Uterus (tissue), 4 donors: ENCODE data around the gene BCR. TPM values are rescaled to one million over a fixed set of nuclear protein-coding genes. Genes with fewer than 3 reads are reported as not detected.

Experiments
- DNase-seq, 2 donors: peaks; one replicate each; pipeline ENCODE4 v3.0.0-alpha.2; 2019 to 2020
- H3K27ac ChIP-seq, 2 donors: fragments of 200-600 bp; sonication (generic); 1 replicate in 1 of 2; 2 replicates in 1 of 2; pipeline ENCODE4 v1.5.1; 2016 to 2018
- H3K27me3 ChIP-seq, 2 donors: fragments of 200-600 bp; sonication (generic); one replicate each; pipeline ENCODE4 v1.5.1; 2018 to 2019; ENCODE audit warnings: control low read depth in 1 of 2
- H3K36me3 ChIP-seq, 2 donors: fragments of 200-600 bp; sonication (generic); one replicate each; pipeline ENCODE4 v1.5.1; 2019; ENCODE audit warnings: control low read depth in 1 of 2
- H3K4me1 ChIP-seq, 2 donors: fragments of 200-600 bp; sonication (generic); one replicate each; pipeline ENCODE4 v1.5.1; 2018 to 2019; ENCODE audit warnings: control low read depth in 1 of 2
- H3K4me3 ChIP-seq, 2 donors: fragments of 200-600 bp; sonication (generic); 1 replicate in 1 of 2; 2 replicates in 1 of 2; pipeline ENCODE4 v1.5.1; 2018 to 2019; ENCODE audit warnings: mild to moderate bottlenecking in 1 of 2
- H3K9me3 ChIP-seq, 2 donors: fragments of 200-600 bp; sonication (generic); one replicate each; pipeline ENCODE4 v1.5.1; 2019; ENCODE audit warnings: control low read depth in 1 of 2
- POLR2A ChIP-seq, 2 donors: fragments of 450-650 bp; IDR thresholded peaks; one replicate each; pipeline ENCODE4 v1.6.1; 2016; ENCODE audit warnings: antibody characterized with exemption in 2 of 2, mild to moderate bottlenecking in 1 of 2, moderate library complexity in 1 of 2
- intact Hi-C: fragments of 100-400 bp; cut with DNase I; formaldehyde crosslinking; loops from one replicate; pipeline ENCODE4 v1.15.1; 2023; ENCODE audit warnings: low total_unique reads
- total RNA-seq, 4 donors: library from RNA; depleted of rRNA in 3 of 4; stranded (reverse); fragments of >200 nt in 3 of 4; gene quantifications; one replicate each; pipeline versions ENCODE4 v1.1.0 to v1.2.4, GENCODE V29; 2014 to 2023
- TF ChIP-seq, protein P1 (sequence below), 4 experiments: fragments of 200-600 bp in 2 of 4; fragments of 450-650 bp in 2 of 4; sonication (generic) in 2 of 4; IDR thresholded peaks; one replicate each; pipeline ENCODE4 v1.5.1; 2016 to 2019; ENCODE audit warnings: antibody characterized with exemption in 4 of 4, mild to moderate bottlenecking in 2 of 4, moderate library complexity in 1 of 4
- donor health status: DM: yes; HTN: yes; CAD: no.

BCR gene
- total RNA-seq, 4 donors from 2014 or later: 10.6 to 93.3 (median 28.3) TPM

DNA sequence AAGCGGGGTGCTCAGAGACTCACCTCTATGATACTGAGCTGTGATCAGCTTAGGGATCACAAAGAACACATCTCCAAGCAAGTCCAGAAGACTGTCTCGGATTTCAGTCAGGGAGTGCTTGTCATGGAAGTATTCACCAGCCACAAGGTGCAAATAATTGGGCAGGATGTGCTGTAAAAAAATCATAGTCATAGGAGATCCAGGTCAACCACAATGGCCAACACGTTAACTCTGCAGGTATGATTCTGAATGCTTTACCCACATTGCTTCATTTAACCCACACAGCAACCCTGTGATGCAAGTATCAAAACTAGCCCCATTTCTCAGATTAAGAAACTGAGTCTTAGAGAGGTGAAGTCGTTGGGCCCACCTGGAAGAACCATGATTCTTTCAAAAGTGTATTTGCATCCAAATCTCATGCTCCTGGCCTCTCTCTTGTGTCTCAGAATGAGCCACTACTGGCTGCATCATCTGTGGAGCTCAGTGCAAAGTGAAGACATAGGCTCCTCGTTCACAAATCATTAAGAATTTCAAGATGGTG is 179.3 kb downstream of the BCR start:
- TF ChIP-seq POLR2A (IDR thresholded peaks at IDR 0.05): no peak
- TF ChIP-seq, protein P1, sequence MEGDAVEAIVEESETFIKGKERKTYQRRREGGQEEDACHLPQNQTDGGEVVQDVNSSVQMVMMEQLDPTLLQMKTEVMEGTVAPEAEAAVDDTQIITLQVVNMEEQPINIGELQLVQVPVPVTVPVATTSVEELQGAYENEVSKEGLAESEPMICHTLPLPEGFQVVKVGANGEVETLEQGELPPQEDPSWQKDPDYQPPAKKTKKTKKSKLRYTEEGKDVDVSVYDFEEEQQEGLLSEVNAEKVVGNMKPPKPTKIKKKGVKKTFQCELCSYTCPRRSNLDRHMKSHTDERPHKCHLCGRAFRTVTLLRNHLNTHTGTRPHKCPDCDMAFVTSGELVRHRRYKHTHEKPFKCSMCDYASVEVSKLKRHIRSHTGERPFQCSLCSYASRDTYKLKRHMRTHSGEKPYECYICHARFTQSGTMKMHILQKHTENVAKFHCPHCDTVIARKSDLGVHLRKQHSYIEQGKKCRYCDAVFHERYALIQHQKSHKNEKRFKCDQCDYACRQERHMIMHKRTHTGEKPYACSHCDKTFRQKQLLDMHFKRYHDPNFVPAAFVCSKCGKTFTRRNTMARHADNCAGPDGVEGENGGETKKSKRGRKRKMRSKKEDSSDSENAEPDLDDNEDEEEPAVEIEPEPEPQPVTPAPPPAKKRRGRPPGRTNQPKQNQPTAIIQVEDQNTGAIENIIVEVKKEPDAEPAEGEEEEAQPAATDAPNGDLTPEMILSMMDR (IDR thresholded peaks at IDR 0.05): no peak
- Histone ChIP-seq H3K4me1 (no peaks in the 10 kb centered on the region), H3K4me3 (no peak overlapping the region), H3K9me3 (no peaks in the 10 kb centered on the region), H3K36me3 (no peaks in the 10 kb centered on the region), H3K27ac (no peak overlapping the region), H3K27me3 (no peaks in the 10 kb centered on the region)
- DNase-seq: no peak
- intact Hi-C loops: no loop called here

DNA sequence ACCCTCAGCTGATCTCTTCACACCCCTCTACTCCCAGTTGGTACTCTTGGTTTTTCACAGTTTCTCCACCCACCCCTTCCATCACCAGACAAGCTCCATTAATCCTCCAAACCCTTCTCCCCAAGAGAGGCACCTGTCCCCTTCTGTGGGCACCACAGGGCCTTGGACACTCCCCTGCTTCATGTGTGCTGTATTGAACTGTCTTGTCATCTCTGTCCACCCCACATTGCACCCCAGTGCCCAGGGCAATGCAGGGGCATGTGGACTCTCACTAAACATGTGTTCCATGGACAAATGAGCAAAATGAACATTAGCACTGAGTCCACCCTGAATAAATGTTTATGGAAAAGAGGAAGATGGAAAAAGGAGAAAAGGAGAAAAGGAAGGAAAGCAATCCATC is 181.4 kb downstream of the BCR start:
- intact Hi-C loops: no loop called here
- no peak for DNase-seq
- Histone ChIP-seq H3K36me3 (no peaks in the 10 kb centered on the region), H3K9me3 (no peaks in the 10 kb centered on the region), H3K4me1 (no peaks in the 10 kb centered on the region), H3K4me3 (no peak overlapping the region), H3K27ac (no peak overlapping the region), H3K27me3 (no peaks in the 10 kb centered on the region)
- TF ChIP-seq, protein P1 (IDR thresholded peaks at IDR 0.05): no peak

DNA sequence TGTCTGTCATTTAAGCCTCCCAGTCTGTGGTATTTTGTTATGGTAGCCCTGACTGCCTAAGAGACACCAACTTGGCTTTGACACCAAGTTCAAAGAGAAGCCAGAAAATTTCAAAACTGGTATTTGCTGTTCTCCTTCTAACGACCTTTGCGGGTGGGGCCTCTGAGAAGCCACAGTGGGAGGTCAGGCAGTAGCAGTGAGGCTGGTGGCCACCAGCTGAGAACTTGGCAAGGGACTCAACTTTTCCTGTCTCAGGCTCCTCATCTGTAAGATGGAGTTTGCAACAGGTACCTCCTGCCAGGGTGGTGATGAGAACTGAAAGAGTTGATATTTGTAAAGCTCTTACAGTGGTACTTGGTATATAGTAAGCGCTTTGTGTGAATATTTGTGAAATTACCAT is 183.4 kb downstream of the BCR start:
- no peak for DNase-seq
- no peaks in the 10 kb centered on the region for H3K36me3 ChIP-seq
- no peak overlapping the region for H3K4me3 ChIP-seq
- TF ChIP-seq, protein P1 (IDR thresholded peaks at IDR 0.05): no peak
- no peak for TF ChIP-seq POLR2A (IDR thresholded peaks at IDR 0.05)
- no peak overlapping the region for H3K27ac ChIP-seq
- no peaks in the 10 kb centered on the region for H3K27me3 ChIP-seq
- intact Hi-C loops: no loop called here
- no peaks in the 10 kb centered on the region for H3K9me3 ChIP-seq
- no peaks in the 10 kb centered on the region for H3K4me1 ChIP-seq

DNA sequence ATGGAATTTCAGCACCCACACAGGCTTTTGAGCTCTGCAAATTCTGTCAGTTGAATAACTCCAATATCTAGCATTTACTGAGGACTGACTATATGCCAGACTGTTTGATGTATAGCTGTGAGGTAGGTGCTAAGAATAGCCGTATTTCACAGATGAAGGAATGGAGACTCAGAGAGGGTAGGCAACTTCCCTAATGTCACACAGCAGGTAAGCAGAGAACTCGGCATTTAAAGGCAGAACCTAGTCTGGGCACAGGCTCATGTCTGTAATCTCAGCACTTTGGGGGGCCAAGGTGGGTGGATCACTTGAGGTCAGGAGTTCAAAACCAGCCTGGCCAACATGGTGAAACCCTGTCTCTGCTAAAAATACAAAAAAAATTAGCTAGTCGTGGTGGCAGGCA is 184.1 kb downstream of the BCR start:
- TF ChIP-seq, protein P1 (IDR thresholded peaks at IDR 0.05): no peak
- no peak for TF ChIP-seq POLR2A (IDR thresholded peaks at IDR 0.05)
- Histone ChIP-seq H3K4me1 (no peaks in the 10 kb centered on the region), H3K9me3 (no peaks in the 10 kb centered on the region), H3K27me3 (no peaks in the 10 kb centered on the region), H3K4me3 (no peak overlapping the region), H3K36me3 (no peaks in the 10 kb centered on the region), H3K27ac (no peak overlapping the region)
- no peak for DNase-seq
- intact Hi-C loops: no loop called here

DNA sequence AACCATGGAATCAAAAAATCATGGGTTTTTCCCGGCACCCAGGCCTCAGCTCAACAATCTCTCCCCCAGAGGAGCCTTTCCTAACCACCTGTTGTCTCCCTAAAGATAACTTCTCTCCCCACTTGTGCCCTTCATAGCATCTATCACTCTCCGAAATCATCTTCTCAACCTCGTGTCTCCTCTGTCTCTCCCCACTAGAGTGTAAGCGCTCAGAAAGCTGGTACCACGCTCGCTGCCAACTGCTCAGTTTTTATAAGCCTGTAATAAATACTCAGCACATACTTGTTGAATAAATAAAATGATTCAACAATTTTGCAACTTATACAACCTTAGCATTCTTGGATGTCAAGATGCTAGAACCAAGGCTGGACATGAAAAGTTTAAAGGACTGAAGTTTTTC is 185.2 kb downstream of the BCR start:
- Histone ChIP-seq H3K4me3 (no peak overlapping the region), H3K4me1 (no peaks in the 10 kb centered on the region), H3K9me3 (no peaks in the 10 kb centered on the region), H3K27me3 (no peaks in the 10 kb centered on the region), H3K27ac (no peak overlapping the region), H3K36me3 (no peaks in the 10 kb centered on the region)
- TF ChIP-seq, protein P1 (IDR thresholded peaks at IDR 0.05): no peak
- no peak for TF ChIP-seq POLR2A (IDR thresholded peaks at IDR 0.05)
- no peak for DNase-seq
- intact Hi-C loops: no loop called here
